HL-60 (cell line): ENCODE results near the gene PLXNB3.

ENCODE experiments used
- DNase-seq, 2 experiments: peaks; one replicate each; pipeline ENCODE4 v3.0.0-alpha.2; 2010 to 2020; ENCODE audit warnings: low read depth in 1 of 2, low spot score in 1 of 2
- H3K27ac ChIP-seq: fragments of 250-450 bp; sonication (Bioruptor Pico); replicated peaks from 2 replicates; pipeline ENCODE4 v1.5.1; 2020; ENCODE audit warnings: mild to moderate bottlenecking, moderate library complexity
- H3K27me3 ChIP-seq: fragments of 250-450 bp; sonication (Bioruptor Pico); 2 replicates; pipeline ENCODE4 v1.5.1; 2021; ENCODE audit warnings: mild to moderate bottlenecking, moderate library complexity; ENCODE audit not compliant: insufficient read depth, poor library complexity, severe bottlenecking
- H3K4me3 ChIP-seq: replicated peaks from 2 replicates; pipeline ENCODE4 v1.5.1; 2011; ENCODE audit warnings: mild to moderate bottlenecking, control low read depth, low read length; ENCODE audit not compliant: insufficient read depth
- GABPA ChIP-seq: IDR thresholded peaks from 2 replicates; pipeline ENCODE4 v1.6.1; 2012; ENCODE audit warnings: low read depth
- POLR2AphosphoS5 ChIP-seq: IDR thresholded peaks from 2 replicates; pipeline ENCODE4 v1.6.1; 2012; ENCODE audit warnings: low read depth
- SPI1 ChIP-seq: IDR thresholded peaks from 2 replicates; pipeline ENCODE4 v1.6.1; 2012; ENCODE audit warnings: low read depth, mild to moderate bottlenecking, borderline replicate concordance
- TF ChIP-seq, protein P1 (sequence below): IDR thresholded peaks from one replicate; pipeline ENCODE4 v1.5.1; 2011; ENCODE audit warnings: low read length, control low read depth, inconsistent platforms; ENCODE audit not compliant: insufficient read depth
- TF ChIP-seq, protein P2 (sequence below): IDR thresholded peaks from 2 replicates; pipeline ENCODE4 v1.6.1; 2012; ENCODE audit warnings: low read depth; ENCODE audit not compliant: insufficient replicate concordance

Gene PLXNB3

DNA sequence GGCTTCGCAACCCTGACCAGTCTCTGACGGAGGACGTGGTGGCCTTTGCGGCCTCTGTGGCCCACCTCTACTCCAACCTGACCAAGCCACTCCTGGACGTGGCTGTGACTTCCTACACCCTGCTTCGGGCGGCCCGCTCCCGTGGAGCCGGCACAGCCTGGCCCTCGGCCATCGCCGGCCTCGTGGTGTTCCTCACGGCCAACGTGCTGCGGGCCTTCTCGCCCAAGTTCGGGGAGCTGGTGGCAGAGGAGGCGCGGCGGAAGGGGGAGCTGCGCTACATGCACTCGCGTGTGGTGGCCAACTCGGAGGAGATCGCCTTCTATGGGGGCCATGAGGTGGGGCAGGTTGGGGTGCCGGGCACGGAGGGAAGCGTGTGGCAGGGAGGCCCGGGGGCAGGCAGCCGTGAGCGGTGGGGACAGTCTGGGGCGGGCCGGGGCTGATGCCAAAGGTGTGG lies 38.2 kb upstream of the PLXNB3 start:
- DNase-seq: no peak
- TF ChIP-seq, protein P1, sequence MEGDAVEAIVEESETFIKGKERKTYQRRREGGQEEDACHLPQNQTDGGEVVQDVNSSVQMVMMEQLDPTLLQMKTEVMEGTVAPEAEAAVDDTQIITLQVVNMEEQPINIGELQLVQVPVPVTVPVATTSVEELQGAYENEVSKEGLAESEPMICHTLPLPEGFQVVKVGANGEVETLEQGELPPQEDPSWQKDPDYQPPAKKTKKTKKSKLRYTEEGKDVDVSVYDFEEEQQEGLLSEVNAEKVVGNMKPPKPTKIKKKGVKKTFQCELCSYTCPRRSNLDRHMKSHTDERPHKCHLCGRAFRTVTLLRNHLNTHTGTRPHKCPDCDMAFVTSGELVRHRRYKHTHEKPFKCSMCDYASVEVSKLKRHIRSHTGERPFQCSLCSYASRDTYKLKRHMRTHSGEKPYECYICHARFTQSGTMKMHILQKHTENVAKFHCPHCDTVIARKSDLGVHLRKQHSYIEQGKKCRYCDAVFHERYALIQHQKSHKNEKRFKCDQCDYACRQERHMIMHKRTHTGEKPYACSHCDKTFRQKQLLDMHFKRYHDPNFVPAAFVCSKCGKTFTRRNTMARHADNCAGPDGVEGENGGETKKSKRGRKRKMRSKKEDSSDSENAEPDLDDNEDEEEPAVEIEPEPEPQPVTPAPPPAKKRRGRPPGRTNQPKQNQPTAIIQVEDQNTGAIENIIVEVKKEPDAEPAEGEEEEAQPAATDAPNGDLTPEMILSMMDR: no peak
- H3K4me3 ChIP-seq: peak overlapping the region; percentile 53
- H3K27me3 ChIP-seq: no peaks in the 10 kb centered on the region
- peak overlapping the region; percentile 93 for H3K27ac ChIP-seq

DNA sequence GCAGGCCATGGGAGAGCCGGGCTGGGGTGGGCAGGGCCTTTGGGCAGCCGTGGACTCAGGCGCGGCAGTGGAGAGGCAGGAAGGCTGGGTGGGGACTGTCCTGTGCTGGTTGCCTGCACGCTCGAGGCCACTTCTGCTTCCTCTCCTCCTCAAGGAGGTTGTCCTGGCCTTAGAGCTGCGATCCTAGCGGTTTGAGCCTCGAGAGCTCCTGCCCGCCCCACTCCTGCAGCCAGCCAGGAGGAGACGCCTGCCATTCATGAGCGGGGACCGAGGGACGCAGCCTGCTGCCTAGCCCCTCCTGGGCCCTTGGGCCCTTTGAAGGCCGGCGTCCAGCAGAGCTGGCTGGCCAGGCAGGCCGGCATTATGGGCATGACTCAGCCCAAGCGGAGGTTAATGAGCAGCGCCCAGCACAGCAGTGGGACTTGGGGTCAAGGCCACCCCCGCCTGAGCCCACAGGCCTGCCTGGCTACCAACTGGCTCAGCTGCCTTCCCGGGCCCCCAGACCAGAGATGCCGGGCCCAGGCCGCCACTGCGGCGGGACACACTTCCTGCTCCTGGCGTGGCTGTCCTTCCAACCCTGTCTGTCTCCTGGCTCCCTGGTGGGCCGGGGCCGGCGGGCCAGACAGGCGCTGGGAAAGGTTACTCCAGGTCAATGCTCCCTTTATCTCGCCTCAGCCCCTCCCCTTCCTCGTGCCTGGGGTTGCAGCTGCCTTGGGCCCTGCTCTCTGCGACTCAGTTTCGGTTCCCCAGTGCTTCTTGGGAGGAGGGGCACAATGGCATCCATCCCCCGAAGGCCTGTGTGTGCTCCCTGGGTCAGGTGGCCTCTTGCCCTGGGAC lies 37.5 kb upstream of the PLXNB3 start:
- TF ChIP-seq SPI1 (peak; percentile 34; the same call in 1 of the 2 replicates), POLR2AphosphoS5 (peak; percentile 51; the same call in 1 of the 2 replicates)
- TF ChIP-seq, protein P2, sequence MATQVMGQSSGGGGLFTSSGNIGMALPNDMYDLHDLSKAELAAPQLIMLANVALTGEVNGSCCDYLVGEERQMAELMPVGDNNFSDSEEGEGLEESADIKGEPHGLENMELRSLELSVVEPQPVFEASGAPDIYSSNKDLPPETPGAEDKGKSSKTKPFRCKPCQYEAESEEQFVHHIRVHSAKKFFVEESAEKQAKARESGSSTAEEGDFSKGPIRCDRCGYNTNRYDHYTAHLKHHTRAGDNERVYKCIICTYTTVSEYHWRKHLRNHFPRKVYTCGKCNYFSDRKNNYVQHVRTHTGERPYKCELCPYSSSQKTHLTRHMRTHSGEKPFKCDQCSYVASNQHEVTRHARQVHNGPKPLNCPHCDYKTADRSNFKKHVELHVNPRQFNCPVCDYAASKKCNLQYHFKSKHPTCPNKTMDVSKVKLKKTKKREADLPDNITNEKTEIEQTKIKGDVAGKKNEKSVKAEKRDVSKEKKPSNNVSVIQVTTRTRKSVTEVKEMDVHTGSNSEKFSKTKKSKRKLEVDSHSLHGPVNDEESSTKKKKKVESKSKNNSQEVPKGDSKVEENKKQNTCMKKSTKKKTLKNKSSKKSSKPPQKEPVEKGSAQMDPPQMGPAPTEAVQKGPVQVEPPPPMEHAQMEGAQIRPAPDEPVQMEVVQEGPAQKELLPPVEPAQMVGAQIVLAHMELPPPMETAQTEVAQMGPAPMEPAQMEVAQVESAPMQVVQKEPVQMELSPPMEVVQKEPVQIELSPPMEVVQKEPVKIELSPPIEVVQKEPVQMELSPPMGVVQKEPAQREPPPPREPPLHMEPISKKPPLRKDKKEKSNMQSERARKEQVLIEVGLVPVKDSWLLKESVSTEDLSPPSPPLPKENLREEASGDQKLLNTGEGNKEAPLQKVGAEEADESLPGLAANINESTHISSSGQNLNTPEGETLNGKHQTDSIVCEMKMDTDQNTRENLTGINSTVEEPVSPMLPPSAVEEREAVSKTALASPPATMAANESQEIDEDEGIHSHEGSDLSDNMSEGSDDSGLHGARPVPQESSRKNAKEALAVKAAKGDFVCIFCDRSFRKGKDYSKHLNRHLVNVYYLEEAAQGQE: no peak
- H3K4me3 ChIP-seq: peak overlapping the region; percentile 53
- peak; percentile 63 to 75 for DNase-seq
- H3K27me3 ChIP-seq: no peaks in the 10 kb centered on the region
- peak overlapping the region; percentile 93 for H3K27ac ChIP-seq

DNA sequence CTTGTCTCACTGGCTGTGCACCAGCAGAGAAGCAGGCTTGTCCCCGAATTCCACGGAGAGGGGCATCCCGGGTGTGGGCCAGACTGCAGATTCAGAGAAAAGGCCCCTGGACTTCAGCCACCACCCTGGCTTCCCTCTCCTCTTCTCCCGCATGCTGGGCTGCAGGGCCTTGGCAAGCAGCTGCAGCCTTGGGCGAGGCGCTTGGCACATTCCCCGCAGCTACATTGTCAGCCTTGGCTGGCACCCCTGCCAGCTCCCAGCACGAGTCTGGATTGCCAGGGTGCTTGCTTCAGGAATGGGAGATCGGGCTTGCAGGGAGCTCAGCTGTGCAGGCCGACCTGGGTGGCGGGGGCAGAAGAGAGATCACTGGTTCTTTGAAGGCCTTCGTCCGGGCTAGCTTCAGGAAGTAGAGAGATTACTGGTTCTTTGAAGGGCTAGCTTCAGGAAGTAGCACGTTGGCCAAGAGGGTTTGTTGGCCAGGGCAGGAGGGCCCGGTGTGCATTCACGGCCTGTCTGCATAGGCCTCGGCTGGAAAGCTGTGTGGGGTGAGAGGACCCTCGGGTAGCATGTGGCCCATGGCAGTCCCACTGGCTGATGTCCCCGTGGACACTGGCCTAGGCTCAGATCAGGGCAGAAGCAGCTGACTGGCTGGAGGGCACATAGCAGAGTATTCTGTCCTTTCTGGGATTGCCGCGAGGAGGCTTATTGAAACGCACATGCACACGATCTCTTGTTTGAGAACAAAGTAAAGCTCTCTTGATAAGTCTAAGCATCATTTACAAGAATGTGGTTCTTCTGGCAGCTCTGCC lies 36.7 kb upstream of the PLXNB3 start:
- Histone ChIP-seq H3K27ac (peak overlapping the region; percentile 93), H3K4me3 (peak overlapping the region; percentile 53), H3K27me3 (no peaks in the 10 kb centered on the region)
- TF ChIP-seq GABPA: no peak
- TF ChIP-seq POLR2AphosphoS5: no peak
- TF ChIP-seq, protein P1: no peak
- TF ChIP-seq, protein P2: no peak
- TF ChIP-seq SPI1: no peak
- DNase-seq: peak; percentile 16 to 49

DNA sequence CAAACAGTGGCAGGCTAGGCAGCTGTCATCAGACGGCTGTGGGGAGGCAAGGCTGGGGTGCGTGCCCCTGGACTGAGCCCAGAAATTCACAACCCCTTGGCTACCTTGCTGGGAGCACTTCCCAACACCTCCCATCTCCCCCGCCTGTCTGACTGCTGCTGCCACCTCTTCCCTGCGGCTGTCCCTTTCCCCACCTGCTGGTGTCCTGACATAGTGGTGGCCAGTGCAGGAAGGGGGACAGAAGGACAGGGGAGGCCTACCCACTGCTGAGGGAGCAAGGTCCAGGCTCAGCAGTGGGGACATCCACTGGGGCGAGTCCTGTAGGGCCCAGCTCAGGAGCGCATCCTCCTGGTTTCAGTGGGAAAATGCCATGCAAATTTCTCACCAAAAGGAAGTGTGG lies 36.0 kb upstream of the PLXNB3 start:
- no peaks in the 10 kb centered on the region for H3K27me3 ChIP-seq
- DNase-seq: no peak
- H3K27ac ChIP-seq: no peak overlapping the region; the same call in 1 of the 2 replicates
- H3K4me3 ChIP-seq: no peak overlapping the region
- TF ChIP-seq POLR2AphosphoS5 (no peak), GABPA (no peak), SPI1 (no peak)
- TF ChIP-seq, protein P1: no peak
- TF ChIP-seq, protein P2: no peak
